ENCODE results near the gene EFNA4.

The EFNA4 gene

DNA sequence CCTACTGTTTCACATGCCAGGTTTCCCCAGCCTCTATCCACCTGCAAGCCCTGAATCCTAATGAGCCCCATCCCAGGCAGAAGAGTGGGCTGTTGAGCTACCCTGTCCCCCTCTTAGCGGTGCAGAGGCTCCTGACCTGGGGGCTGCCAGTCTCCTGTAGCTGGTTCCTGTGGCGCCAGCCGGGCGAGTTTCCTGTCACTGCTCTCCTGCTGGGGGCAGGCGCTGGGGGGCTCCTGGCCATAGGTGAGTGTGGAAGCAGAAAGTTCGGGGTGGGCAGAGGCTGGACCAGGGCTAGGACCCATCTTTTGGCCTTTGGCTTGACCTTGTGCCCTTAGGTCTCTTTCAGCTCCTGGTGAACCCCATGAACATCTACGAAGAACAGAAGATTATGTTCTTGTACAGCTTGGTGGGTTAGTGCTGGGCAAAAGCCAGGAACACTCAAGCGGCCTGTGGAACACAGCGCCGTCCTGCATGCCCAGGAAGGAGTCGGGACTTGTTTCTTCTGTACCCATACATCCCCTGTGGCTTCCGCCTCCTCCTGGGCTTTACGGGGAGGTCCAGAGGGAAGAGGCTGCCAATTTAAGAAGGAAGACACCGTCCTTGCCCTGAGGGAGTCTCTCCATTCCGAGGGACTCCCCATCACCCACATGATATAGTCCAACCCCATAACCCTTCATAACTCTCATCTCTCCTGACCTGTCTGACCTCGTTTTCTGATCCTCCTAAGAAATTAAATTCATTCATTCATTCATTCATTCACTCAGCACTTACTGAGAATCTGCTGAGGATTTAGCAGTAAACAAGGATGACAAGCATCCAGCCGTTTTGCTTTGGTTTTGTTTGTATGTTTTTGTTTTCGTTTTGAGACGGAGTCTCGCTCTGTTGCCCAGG, 29.0 kb upstream of the EFNA4 start (continued):
- no peak for TF ChIP-seq ZNF184 (tag by site-specific recombination; IDR thresholded peaks at IDR 0.05)
- no peak for TF ChIP-seq ZNF433 (tag by site-specific recombination; IDR thresholded peaks at IDR 0.05; ENCODE audit: low read depth)
- TF ChIP-seq, protein P1, sequence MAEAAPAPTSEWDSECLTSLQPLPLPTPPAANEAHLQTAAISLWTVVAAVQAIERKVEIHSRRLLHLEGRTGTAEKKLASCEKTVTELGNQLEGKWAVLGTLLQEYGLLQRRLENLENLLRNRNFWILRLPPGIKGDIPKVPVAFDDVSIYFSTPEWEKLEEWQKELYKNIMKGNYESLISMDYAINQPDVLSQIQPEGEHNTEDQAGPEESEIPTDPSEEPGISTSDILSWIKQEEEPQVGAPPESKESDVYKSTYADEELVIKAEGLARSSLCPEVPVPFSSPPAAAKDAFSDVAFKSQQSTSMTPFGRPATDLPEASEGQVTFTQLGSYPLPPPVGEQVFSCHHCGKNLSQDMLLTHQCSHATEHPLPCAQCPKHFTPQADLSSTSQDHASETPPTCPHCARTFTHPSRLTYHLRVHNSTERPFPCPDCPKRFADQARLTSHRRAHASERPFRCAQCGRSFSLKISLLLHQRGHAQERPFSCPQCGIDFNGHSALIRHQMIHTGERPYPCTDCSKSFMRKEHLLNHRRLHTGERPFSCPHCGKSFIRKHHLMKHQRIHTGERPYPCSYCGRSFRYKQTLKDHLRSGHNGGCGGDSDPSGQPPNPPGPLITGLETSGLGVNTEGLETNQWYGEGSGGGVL (tag by site-specific recombination; IDR thresholded peaks at IDR 0.05): no peak
- no peak for TF ChIP-seq ZBTB7A (tag by site-specific recombination; IDR thresholded peaks at IDR 0.05; ENCODE audit: low read depth)
- no peak for TF ChIP-seq ZNF341 (tag by site-specific recombination; IDR thresholded peaks at IDR 0.05; ENCODE audit: low read depth)

DNA sequence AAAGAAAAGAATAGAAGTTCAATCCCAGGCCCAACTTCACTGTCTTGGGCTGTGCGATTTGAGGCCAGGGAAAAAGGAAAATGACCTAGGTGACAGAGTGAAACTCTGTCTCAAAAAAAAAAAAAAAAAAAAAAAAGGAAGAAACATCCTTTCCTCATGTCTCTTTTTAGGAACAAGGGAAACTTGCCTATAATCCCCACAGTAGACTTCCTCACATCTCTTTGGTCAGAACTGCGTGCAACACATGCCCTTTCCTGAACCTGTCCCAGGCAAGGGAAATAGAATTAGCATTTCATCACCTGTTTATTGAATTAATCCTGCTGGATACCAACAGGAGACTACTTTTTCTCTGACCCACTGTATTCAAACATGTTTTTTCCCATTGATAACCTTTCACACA, 27.6 kb upstream of the EFNA4 start:
- Histone ChIP-seq H3K9me3 (ENCODE audit: control insufficient read depth, insufficient read depth, low read depth, low read length) (no peaks in the 10 kb centered on the region), H3K4me1 (ENCODE audit: control insufficient read depth, insufficient read depth, low read length) (no peaks in the 10 kb centered on the region), H3K4me3 (ENCODE audit: low read depth, low read length) (no peak overlapping the region), H3K36me3 (ENCODE audit: control insufficient read depth in 2 of 2, insufficient read depth in 1 of 2, low read length in 2 of 2) (no peaks in the 10 kb centered on the region), H3K27ac (ENCODE audit: extremely low read depth, low read depth, low read length) (no peak overlapping the region)
- ChIA-PET CTCF (no interaction called here), POLR2A (no interaction called here)
- TF ChIP-seq ZNF114 (tag by site-specific recombination; IDR thresholded peaks at IDR 0.05) (no peak), PRDM1 (tag by site-specific recombination; IDR thresholded peaks at IDR 0.05) (0 out of 2 replicates have a peak, but pooled peaks have one; percentile 14), GLI4 (tag by site-specific recombination; IDR thresholded peaks at IDR 0.05) (no peak)

DNA sequence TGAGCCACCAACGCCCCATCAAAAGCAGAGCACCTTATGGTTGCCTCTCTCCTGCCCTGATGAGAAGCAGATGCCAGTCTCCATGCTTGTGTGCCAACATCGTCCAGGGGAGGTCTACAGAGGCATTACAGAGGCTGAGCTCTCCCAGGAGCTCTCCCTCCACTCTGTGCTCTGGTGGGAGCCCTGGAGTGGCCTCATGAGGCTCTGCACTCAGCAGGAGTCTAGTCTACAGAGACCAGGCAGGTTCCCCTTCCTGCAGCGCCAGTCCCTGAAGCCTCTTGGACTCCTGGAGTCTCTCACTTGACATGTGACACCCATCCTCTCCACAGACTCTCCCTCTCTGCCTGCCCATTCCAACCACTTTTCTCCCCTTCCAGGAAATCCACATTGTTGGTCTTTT, 26.5 kb upstream of the EFNA4 start:
- POLR2A ChIA-PET: interaction anchor here (0.7 to 0.8 kb wide), 2 partner anchors 412 to 478 kb away, joined by 4 to 7 read pairs; no protein-coding TSS in a partner anchor

DNA sequence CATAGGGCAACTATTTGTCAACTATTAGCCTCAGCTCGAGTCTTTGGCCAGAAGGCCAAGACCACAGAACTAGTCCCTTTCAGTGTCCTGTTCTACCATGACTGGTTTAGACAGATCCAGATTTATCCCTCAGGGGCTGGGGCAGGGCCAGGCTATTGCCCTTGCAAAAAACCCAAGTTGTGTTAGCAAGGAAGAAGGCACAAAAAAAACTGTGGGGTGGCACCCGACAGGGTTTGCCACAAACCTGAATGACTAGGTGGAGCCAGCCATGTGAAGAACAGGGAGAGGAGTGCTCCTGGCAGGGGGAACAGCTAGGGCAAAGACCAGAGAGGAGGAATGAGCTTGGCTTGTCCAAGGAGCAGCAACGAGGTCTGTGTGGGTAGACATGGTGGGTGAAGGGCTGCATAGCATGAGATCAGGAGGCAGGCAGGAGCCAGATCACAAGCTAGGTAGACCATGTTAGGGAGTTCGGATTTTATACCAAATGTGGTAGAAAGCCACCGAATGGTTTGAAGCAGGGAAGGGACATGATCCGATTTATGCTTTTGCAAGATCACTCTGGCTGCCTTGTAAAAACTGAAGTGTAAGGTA, 25.6 kb upstream of the EFNA4 start:
- no peaks in the 10 kb centered on the region for H3K36me3 ChIP-seq (ENCODE audit: control insufficient read depth in 2 of 2, insufficient read depth in 1 of 2, low read length in 2 of 2)
- TF ChIP-seq ZNF791 (tag by site-specific recombination; IDR thresholded peaks at IDR 0.05): no peak
- peak; percentile 64 for TF ChIP-seq ZFHX2 (tag by site-specific recombination; conservative IDR thresholded peaks at IDR 0.05)
- TF ChIP-seq EGR2 (tag by site-specific recombination; IDR thresholded peaks at IDR 0.05; ENCODE audit: low read depth): peak; percentile 63
- ChIA-PET CTCF (interaction anchor here (0.8 to 7.4 kb wide), 8 partner anchors 11 to 47 kb away, joined by 3 to 38 read pairs (median 4); partner anchors contain the start of gene ADAM15), POLR2A (interaction anchor here (0.7 to 0.8 kb wide), 2 partner anchors 412 to 479 kb away, joined by 4 to 7 read pairs; no protein-coding TSS in a partner anchor)
- H3K4me1 ChIP-seq (ENCODE audit: control insufficient read depth, insufficient read depth, low read length): no peaks in the 10 kb centered on the region
- no peak overlapping the region for H3K4me3 ChIP-seq (ENCODE audit: low read depth, low read length)
- H3K9me3 ChIP-seq (ENCODE audit: control insufficient read depth, insufficient read depth, low read depth, low read length): no peaks in the 10 kb centered on the region
- no peak overlapping the region for H3K27ac ChIP-seq (ENCODE audit: extremely low read depth, low read depth, low read length)

More for the DNA sequence above, 26.5 kb upstream of the EFNA4 start:
- Histone ChIP-seq H3K4me1 (ENCODE audit: control insufficient read depth, insufficient read depth, low read length) (no peaks in the 10 kb centered on the region), H3K9me3 (ENCODE audit: control insufficient read depth, insufficient read depth, low read depth, low read length) (no peaks in the 10 kb centered on the region), H3K4me3 (ENCODE audit: low read depth, low read length) (no peak overlapping the region), H3K27ac (ENCODE audit: extremely low read depth, low read depth, low read length) (no peak overlapping the region), H3K36me3 (ENCODE audit: control insufficient read depth in 2 of 2, insufficient read depth in 1 of 2, low read length in 2 of 2) (no peaks in the 10 kb centered on the region)
- TF ChIP-seq GLIS1 (tag by site-specific recombination; IDR thresholded peaks at IDR 0.05): peak; percentile 93
- no peak for TF ChIP-seq ZNF707 (tag by site-specific recombination; IDR thresholded peaks at IDR 0.05)
- 0 out of 2 replicates have a peak, but pooled peaks have one; percentile 17 for TF ChIP-seq GLIS2 (tag by site-specific recombination; IDR thresholded peaks at IDR 0.05)
- peak; percentile 73 for TF ChIP-seq ZIC2 (tag by site-specific recombination; IDR thresholded peaks at IDR 0.05)
- no peak for TF ChIP-seq PRDM1 (tag by site-specific recombination; IDR thresholded peaks at IDR 0.05)
- CTCF ChIA-PET: interaction anchor here (0.8 to 2.4 kb wide), 6 partner anchors 12 to 48 kb away, joined by 3 to 11 read pairs (median 4); partner anchors contain the start of gene ADAM15
